ENCODE data around the gene RAB7B. TPM values are rescaled to one million over a fixed set of nuclear protein-coding genes. Genes with fewer than 3 reads are reported as not detected.

Gene RAB7B
- total RNA-seq, 4 donors from 2014 or later: 3.2 to 62.0 (median 16.6) TPM

DNA sequence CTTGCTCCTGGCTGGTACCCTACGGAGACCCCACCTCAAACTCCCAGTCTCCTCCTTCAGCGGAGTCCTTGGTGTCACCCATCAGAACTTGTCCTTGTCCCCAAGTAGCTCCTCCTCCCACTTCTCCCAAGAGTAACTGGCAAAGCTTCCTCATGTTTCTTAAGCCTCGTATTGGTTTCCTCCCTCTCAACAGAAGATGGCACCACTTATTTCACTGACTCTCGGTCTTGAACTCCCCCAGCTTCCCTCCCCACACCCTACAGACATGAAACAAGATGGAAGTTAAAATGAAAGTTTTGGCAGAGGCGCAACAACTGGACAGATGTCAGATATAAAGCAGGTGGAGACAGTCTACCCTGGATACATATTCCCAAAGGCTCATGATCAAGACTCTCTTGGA lies 13.4 kb downstream of the RAB7B start:
- ATAC-seq (ENCODE audit: low FRiP score) (no peak), DNase-seq (ENCODE audit: low spot score) (no peak)
- TF ChIP-seq, protein P1, sequence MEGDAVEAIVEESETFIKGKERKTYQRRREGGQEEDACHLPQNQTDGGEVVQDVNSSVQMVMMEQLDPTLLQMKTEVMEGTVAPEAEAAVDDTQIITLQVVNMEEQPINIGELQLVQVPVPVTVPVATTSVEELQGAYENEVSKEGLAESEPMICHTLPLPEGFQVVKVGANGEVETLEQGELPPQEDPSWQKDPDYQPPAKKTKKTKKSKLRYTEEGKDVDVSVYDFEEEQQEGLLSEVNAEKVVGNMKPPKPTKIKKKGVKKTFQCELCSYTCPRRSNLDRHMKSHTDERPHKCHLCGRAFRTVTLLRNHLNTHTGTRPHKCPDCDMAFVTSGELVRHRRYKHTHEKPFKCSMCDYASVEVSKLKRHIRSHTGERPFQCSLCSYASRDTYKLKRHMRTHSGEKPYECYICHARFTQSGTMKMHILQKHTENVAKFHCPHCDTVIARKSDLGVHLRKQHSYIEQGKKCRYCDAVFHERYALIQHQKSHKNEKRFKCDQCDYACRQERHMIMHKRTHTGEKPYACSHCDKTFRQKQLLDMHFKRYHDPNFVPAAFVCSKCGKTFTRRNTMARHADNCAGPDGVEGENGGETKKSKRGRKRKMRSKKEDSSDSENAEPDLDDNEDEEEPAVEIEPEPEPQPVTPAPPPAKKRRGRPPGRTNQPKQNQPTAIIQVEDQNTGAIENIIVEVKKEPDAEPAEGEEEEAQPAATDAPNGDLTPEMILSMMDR (IDR thresholded peaks at IDR 0.05): no peak

DNA sequence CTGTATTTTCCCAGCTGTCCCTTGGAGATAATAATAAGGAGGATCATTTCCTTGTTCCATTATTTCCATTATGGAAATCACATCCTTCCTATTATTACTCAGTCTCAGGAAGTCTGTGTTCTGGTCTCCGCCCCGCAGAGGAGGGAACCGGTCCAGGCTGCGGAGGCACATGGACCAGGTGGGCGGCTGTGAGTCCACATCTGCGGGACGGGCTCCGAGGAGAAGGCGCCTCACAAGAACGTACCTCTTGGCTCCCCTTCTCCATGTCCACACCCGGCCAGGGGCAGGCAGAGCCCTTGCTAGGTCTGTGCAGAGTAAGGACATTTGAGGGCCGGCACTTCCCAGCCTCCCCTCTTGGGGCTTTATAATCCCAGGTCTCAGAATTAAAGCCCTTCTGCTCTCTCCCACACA lies 14.6 kb downstream of the RAB7B start:
- no peak for DNase-seq (ENCODE audit: low spot score)
- ATAC-seq (ENCODE audit: low FRiP score): no peak
- TF ChIP-seq, protein P1 (IDR thresholded peaks at IDR 0.05): no peak

DNA sequence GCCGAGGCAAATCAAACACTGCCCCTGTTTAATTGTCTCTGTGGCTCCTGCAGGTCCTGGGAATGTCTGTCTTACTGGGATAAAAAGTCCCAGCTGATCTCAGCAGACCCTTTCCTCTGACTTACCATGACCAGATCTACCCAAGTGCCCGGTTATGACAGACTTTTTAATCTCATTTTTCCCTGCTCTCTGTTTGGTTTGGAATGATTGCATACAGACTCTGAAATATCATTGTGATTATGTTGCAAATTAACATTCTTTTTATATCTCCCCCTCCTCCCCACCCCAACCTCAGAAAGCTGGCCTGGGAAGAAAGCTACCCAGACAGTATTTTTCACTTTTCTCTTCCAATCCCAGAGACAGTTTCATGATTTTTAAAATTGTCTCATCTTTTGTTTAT lies 16.3 kb downstream of the RAB7B start:
- TF ChIP-seq, protein P1 (IDR thresholded peaks at IDR 0.05): no peak
- DNase-seq (ENCODE audit: low spot score) (no peak), ATAC-seq (ENCODE audit: low FRiP score) (no peak)

DNA sequence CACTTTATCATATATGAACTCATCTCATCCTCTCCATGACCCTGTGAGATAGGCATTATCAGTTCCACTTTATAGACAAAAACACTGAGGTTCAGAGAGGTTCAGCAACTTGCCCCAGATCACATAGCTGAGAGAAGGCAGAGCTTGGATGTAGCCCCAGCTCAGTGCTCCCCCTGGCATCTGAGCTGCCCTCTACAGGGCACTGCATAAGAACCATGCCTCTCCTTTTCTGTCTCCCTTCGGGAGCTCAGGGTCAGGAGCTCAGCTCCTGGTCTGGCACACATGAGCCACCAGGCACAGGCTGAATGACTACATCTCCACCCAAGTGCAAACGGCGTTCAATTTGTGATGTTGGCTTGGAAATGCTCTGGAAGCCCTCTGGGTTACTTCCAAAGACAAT lies 16.9 kb downstream of the RAB7B start:
- no peak for DNase-seq (ENCODE audit: low spot score)
- TF ChIP-seq, protein P1 (IDR thresholded peaks at IDR 0.05): no peak
- no peak for ATAC-seq (ENCODE audit: low FRiP score)

DNA sequence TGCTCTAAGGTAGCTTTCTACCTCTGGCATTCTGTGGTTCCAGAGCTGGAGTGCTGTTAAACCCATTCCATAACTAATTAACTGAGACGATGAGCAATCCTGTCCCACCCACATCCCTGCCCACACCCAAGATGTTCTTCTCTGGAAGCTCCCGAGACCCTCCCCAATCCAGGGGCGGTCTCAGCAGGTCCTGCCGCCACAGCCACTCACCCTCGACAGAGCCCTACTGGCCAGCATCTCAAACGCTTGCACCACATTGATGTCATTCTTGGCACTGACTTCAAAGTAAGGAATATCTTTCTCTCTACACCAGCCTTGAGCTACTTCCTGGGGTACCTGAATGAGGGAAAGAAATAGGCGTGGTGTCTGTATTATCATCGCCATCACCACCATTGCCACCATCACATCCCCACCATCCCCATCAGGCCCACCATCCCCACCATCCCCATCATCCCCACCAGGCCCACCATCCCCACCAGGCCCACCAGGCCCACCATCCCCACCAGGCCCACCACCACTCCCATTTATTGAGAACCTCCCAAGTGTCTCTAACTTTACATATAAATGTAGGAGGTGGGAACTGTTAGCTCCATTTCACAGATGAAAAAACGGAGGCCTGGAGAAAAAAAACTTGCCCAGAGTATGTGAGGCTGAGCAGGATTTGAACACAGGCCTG lies 17.7 kb downstream of the RAB7B start:
- peak; percentile 33 for ATAC-seq (ENCODE audit: low FRiP score)
- TF ChIP-seq, protein P1 (IDR thresholded peaks at IDR 0.05): no peak
- no peak for DNase-seq (ENCODE audit: low spot score)

DNA sequence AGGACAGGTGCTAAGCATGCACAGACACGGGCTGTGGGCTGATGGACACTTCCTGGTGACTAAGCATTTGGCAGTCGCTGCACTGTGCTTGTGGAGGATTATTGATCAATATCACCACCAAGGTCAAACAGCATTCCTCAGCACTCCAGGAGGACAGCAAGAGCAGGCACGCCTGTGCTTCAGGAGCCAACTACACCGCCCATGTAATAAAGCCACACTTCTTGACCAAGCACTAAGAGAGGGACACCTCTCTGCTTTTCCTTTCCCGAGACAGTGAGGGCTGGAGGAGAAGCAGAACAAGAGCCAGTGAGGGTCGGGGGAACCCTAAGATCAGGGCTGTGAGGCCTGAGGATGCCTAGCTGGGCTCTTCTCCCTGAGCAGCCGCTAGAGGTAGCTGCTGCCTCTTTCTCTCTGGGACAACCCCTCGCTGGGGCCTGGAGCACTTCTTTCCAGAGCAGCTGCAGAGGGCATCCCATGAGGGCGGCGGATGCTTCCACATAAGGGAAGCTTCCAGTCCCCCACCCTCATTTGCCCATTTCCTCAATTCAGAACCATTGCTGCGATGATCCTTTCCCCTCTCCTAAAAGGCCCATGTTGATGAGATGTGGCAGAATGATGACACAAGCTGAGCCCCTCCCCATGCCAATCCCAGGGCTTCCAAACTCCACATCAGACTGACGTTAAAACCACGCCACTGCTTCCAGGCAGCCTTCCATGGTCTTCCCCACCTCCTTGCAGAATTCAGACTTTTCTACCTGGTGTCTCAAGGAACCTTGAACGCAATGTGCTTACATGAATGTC lies 19.1 kb downstream of the RAB7B start:
- no peak for ATAC-seq (ENCODE audit: low FRiP score)
- TF ChIP-seq, protein P1 (IDR thresholded peaks at IDR 0.05): peak in 1 of 3 donors; percentile 22
- no peak for DNase-seq (ENCODE audit: low spot score)
